Right renal cortex interstitium (tissue), 3 donors: ENCODE measurements around the gene ETV4. TPM values are rescaled to one million over a fixed set of nuclear protein-coding genes. Genes with fewer than 3 reads are reported as not detected.

Source experiments
- DNase-seq, 3 donors: peaks; one replicate each; pipeline ENCODE4 v3.0.0-alpha.2; 2013; ENCODE audit warnings: low read depth in 3 of 3, low spot score in 2 of 3
- polyA plus RNA-seq, 3 donors: library from polyadenylated mRNA; unstranded; fragments of 120-200 nt; gene quantifications; one replicate each; pipeline ENCODE4 v1.2.1, GENCODE V29; 2013; ENCODE audit not compliant: insufficient read length in 3 of 3

ETV4 gene
- polyA plus RNA-seq, 3 donors: 30.7 to 32.2 (median 31.8) TPM

- no peak for DNase-seq
Observed at GRCh38 chr17:43573579-43574321, 27.6 kb upstream of the ETV4 start.

- DNase-seq: no peak
Observed at GRCh38 chr17:43572368-43572980, 26.3 kb upstream of the ETV4 start.

GRCh38 chr17:43570518-43570928 lies 24.4 kb upstream of the ETV4 start:
- no peak for DNase-seq

GRCh38 chr17:43568506-43569082 lies 22.5 kb upstream of the ETV4 start:
- no peak for DNase-seq

- DNase-seq: no peak
Observed at GRCh38 chr17:43563600-43564594, 17.8 kb upstream of the ETV4 start.

GRCh38 chr17:43562679-43563599 lies 16.8 kb upstream of the ETV4 start:
- DNase-seq: no peak

- DNase-seq: no peak
Observed at GRCh38 chr17:43560461-43561427, 14.6 kb upstream of the ETV4 start.

- no peak for DNase-seq
Observed at GRCh38 chr17:43559161-43559816, 13.1 kb upstream of the ETV4 start.

- DNase-seq: no peak
Observed at GRCh38 chr17:43558805-43559160, 12.6 kb upstream of the ETV4 start.

- no peak for DNase-seq
Observed at GRCh38 chr17:43556292-43556691, 10.2 kb upstream of the ETV4 start.

- DNase-seq: no peak
Observed at GRCh38 chr17:43554857-43555256, 8.7 kb upstream of the ETV4 start.

GRCh38 chr17:43553573-43553972 lies 7.4 kb upstream of the ETV4 start:
- no peak for DNase-seq

- DNase-seq: no peak
Observed at GRCh38 chr17:43552229-43552837, 6.2 kb upstream of the ETV4 start.

- DNase-seq: no peak
Observed at GRCh38 chr17:43550754-43551153, 4.6 kb upstream of the ETV4 start.

- no peak for DNase-seq
Observed at GRCh38 chr17:43549496-43549895, 3.4 kb upstream of the ETV4 start.

GRCh38 chr17:43548689-43549379 lies 2.7 kb upstream of the ETV4 start:
- DNase-seq: no peak

GRCh38 chr17:43547659-43548256 lies 1.6 kb upstream of the ETV4 start:
- no peak for DNase-seq
